A549 treated with Hydrocortisone at 1 μM for 4 hours (cell line): ENCODE measurements around the gene GABRA4. TPM values are rescaled to one million over a fixed set of nuclear protein-coding genes. Genes with fewer than 3 reads are reported as not detected.

Source experiments
- total RNA-seq: library from RNA; stranded (reverse); fragments of 200-300 nt; extraction: Qiagen RNA extraction; gene quantifications from 5 replicates; pipeline ENCODE4 v1.2.3, GENCODE V29; 2022

GABRA4 gene
- total RNA-seq: not detected in 5 replicates

DNA sequence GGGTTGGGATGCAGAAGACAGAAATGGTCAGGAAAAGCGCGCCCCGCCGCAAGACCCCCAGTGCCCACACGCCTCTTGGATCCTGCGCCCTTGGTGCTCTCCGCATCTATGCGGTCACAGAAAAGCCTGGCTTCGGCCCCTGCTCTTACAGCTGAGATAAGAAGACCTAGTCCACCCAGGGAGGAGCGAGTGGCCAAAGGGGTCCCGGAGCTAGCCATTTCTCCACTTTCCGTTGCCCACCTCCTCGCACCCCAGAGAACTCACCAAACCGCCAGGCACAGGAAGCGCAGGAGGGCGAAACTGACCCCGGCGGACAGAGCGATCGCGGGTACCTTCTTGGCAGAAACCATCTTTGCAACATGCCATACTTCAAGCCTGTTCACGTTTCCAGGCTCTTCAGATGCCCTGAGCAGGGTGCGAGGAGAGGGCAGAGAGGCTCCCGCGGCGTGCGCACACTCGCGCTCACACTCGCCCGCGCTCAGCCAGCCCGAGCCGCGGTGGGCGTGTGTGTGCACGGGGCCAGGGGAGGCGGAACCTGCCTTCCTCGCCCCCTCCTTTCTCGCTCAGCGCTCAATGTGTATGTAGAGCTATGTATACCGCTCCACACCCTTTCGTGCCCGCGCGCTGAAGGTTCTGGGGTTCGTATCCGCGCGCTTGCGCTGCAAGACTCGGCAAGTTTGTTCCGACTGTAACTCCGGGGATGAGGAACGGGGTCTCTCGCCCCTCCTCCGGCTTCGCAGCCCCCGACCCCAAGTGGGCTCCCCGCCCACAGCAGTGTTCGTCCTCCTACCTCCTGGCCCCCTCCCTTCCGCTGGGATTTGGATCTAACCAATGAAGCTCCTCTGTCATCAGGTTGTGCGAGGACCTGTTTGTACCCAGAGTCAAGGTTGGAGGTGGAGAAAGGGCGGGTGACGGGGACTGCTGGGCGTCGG is at the start of gene GABRA4:
TSS of gene GABRA4 (minus strand) at position 507 of the 932 bp plus-strand sequence. CDS start at position 350, 157 bp downstream.

DNA sequence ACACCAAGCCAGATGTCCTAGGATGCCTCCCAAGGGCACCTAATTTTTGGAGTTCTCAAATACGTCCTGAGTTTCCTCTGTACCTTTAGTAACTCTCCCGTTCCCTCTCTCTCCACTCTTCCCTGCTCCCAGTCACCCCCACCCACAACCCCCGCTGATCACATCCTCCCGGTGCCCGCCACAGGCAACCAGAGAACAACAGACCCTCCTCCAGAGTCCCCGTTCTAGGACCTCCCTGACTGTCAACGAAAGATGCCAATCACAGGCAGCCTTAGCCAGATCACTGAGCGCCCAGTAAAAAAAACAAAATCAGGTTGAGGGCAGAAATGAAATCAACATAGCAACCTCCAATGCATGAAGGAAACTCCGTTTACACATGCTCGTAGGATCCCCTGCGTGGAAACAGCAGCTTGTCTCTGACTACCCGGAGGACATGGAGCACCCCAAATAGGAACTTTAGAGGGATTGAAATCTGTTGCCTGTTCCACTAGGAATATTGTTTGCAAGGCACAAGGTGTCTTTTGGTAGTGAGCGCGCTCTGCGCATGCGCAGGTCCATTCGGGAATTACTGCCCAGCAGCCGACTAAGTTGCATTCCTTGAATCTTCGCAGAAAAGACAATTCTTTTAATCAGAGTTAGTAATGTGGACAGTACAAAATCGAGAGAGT is 37.8 kb upstream of the GABRA4 start, which contains the start of gene GABRB1:
TSS of gene GABRB1 (plus strand) at position 557 of the 668 bp plus-strand sequence.

DNA sequence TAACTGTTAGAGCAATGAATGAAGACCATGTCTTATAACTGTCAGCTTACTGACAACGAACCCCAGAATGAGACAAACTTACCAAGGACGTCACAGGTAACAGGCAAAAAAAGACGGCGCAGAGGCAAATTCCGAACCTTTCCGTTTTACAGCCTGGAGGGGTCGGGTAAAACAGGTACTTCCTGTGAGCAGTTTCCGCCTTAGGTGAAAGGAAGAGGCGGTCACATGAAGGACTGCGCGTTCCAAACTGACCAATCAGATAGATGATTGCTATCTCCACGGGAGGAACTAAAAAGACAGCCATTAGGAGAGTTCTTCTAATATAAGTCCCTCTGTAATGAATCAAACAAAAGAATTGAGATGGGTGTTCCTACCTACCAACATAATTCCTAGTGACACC is 84.3 kb downstream of the GABRA4 start, which contains the start of gene COX7B2:
TSS of gene COX7B2 (minus strand) at position 168 of the 400 bp plus-strand sequence. CDS start 174,053 bp downstream, outside the sequence.

Other genes with a start within 250 kb of the GABRA4 start
- gene COX7B2, start 84.3 kb downstream of the GABRA4 start, total RNA-seq: not detected in 5 replicates
- not detected in 5 replicates for gene GABRB1, start 38.0 kb upstream of the GABRA4 start, total RNA-seq